Heart left ventricle (tissue), 13 donors: Measurements from ENCODE around the gene MAFF.
A peak's percentile ranks its signal among the peaks of the same experiment; 100 is the strongest.

ENCODE experiments used
- CTCF ChIP-seq, 12 donors: fragments of 200-600 bp; sonication (generic) in 4 of 12; IDR thresholded peaks; one replicate each; pipeline versions ENCODE4 v1.5.0 to v1.8.0; 2018 to 2022; ENCODE audit warnings: antibody characterized with exemption in 12 of 12, mild to moderate bottlenecking in 5 of 12
- POLR2A ChIP-seq, 2 donors: fragments of 450-650 bp; IDR thresholded peaks; one replicate each; pipeline ENCODE4 v1.6.1; 2017; ENCODE audit warnings: antibody characterized with exemption in 2 of 2, mild to moderate bottlenecking in 2 of 2, moderate library complexity in 2 of 2
- donor health status: ischemic (EF 13 %, LVEDD 7.1; RV severe dilation, severe dysfunction).
- donor health status: DM: no; HTN: yes; CAD: no.
- donor health status: DM: no; HTN: no; CAD: no.
- donor health status: ischemic (EF 25% LVEDD 6.9; RV normal size, moderate dysfunction).
- donor health status: ischemic (EF 25% LVEDD 5.7; RV mildly dilated, moderate dysfunction).
- donor health status: ischemic (EF 35%, LVEDD 5.7; RV mildly dilated, moderate dysfunction).
- donor health status: nonischemic (EF 11% LVEDD 7.7; RV severe dilation, severe dysfunction).
- donor health status: DM: yes; HTN: yes; CAD: no.
- donor health status: PGD.
- donor health status: ischemic (EF 29% LVEDD 5.4; RV normal size, mild dysfunction).
- donor health status: nonischemic (EF 23%, LVEDD 6.1; RV moderate dilation, normal function).

GRCh38 chr22:38181453-38182200, 20.2 kb upstream of the MAFF start, which contains the start of gene PLA2G6:
- TF ChIP-seq CTCF (IDR thresholded peaks at IDR 0.05) (no peak), POLR2A (IDR thresholded peaks at IDR 0.05) (peak in 1 of 2 donors; percentile 59)
